ENCODE measurements around the gene ADGRL3. TPM values are rescaled to one million over a fixed set of nuclear protein-coding genes. Genes with fewer than 3 reads are reported as not detected.

ADGRL3 gene
- total RNA-seq: not detected

GRCh38 chr4:61200187-61200915 is at the start of gene ADGRL3:
Gene ADGRL3 (plus strand): TSS chr4:61200326.
- DNase-seq: peak; percentile 4
- Mint-ChIP-seq H3K27ac (no peak within 1 kb of the TSS), H3K36me3 (ENCODE audit: low read depth) (peaks cover 4% of the 10 kb centered on the region), H3K27me3 (peaks cover 44% of the 10 kb centered on the region), H3K4me3 (no peak within 1 kb of the TSS), H3K9me3 (ENCODE audit: low read depth) (no peaks in the 10 kb centered on the region), H3K4me1 (peaks cover 2% of the 10 kb centered on the region)
- ChIA-PET POLR2A (no interaction called here), CTCF (no interaction called here)
- ATAC-seq: no peak
- intact Hi-C loops (cut with DNase I, micrococcal nuclease): no loop called here

DNA sequence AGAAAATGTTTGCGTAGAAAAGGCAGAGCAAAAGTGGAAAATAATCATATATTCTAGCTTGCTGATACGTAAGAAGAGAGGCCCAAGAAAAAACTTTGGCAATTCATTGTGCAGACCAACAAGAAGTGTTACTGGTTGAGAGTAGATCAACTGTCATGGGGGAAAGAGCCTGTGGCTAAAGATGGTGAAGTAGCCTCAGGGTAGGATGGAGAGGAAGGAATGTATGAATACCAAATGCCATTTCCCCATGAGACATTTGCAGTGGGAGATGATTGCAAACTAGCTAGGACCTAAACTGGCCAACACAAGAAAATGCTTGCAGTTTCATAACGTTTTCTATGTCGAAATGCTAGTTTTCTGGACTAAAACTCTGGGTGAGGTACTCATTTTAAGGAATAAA is 47.7 kb upstream of the ADGRL3 start:
- CTCF ChIA-PET: no interaction called here
- intact Hi-C loops (cut with DNase I, micrococcal nuclease): no loop called here

DNA sequence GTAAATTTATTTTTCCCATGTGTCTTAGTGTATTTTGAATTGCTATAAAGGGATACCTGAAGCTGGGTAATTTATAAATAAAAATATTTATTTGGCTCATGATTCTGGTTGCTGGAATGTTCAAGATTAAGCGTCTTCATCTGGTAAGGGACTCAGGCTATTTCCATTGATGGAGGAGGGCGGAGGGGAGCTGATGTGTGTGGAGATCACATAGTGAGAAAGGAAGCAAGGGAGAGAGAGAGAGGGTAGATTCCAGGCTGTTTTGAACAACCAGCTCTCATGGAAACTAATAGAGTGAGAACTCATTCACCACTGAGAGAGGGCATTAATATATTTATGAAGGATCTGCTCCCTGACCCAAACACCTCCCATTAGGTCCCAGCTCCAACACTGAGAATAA is 39.6 kb upstream of the ADGRL3 start:
- no peak overlapping the region for H3K4me3 Mint-ChIP-seq
- DNase-seq (no peak), ATAC-seq (no peak)
- POLR2A ChIA-PET: no interaction called here
- no peaks in the 10 kb centered on the region for H3K27me3 Mint-ChIP-seq
- H3K27ac Mint-ChIP-seq: no peak overlapping the region
- CTCF ChIA-PET: interaction anchor here (0.5 kb wide), 1 partner anchor 9 kb away, joined by 4 read pairs; no protein-coding TSS in a partner anchor
- H3K9me3 Mint-ChIP-seq (ENCODE audit: low read depth): peaks cover 6% of the 10 kb centered on the region
- no peaks in the 10 kb centered on the region for H3K4me1 Mint-ChIP-seq
- H3K36me3 Mint-ChIP-seq (ENCODE audit: low read depth): no peaks in the 10 kb centered on the region
- intact Hi-C loops (cut with DNase I, micrococcal nuclease): no loop called here

More for the DNA sequence above, 47.7 kb upstream of the ADGRL3 start:
- Mint-ChIP-seq H3K36me3 (ENCODE audit: low read depth) (no peaks in the 10 kb centered on the region), H3K9me3 (ENCODE audit: low read depth) (peaks cover 2% of the 10 kb centered on the region), H3K4me3 (no peak overlapping the region), H3K27ac (no peak overlapping the region), H3K4me1 (no peaks in the 10 kb centered on the region), H3K27me3 (no peaks in the 10 kb centered on the region)
- ATAC-seq (no peak), DNase-seq (no peak)
- POLR2A ChIA-PET: no interaction called here

- POLR2A ChIA-PET: no interaction called here
These were observed 38.0 kb upstream of the ADGRL3 start for GRCh38 chr4:61162116-61162515.

DNA sequence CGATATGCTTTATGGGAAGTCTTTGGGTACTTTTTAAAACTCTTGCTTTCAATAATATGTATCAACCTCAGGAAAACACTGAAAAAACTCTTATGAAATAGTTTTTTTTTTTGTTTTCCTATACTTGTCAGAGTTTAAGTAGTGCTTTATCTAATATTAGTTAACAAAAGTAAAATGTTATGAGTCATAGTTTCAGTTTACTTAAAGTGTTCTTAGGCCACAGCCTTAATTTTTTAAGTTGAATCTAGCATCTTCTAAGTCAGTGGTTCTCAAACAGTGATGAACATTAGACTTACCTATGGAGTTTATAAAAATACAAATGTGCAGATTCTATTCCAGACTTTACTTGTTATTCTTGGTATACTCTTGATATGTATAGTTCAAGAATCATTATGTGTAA is 26.3 kb upstream of the ADGRL3 start:
- no peaks in the 10 kb centered on the region for H3K4me1 Mint-ChIP-seq
- intact Hi-C loops (cut with DNase I, micrococcal nuclease): no loop called here
- no peak overlapping the region for H3K27ac Mint-ChIP-seq
- H3K9me3 Mint-ChIP-seq (ENCODE audit: low read depth): no peaks in the 10 kb centered on the region
- CTCF ChIA-PET: no interaction called here
- H3K27me3 Mint-ChIP-seq: no peaks in the 10 kb centered on the region
- no peak for DNase-seq
- POLR2A ChIA-PET: no interaction called here
- ATAC-seq: no peak
- no peak overlapping the region for H3K4me3 Mint-ChIP-seq
- H3K36me3 Mint-ChIP-seq (ENCODE audit: low read depth): no peaks in the 10 kb centered on the region

More at GRCh38 chr4:61162116-61162515, 38.0 kb upstream of the ADGRL3 start:
- CTCF ChIA-PET: no interaction called here
- Mint-ChIP-seq H3K27me3 (no peaks in the 10 kb centered on the region), H3K27ac (no peak overlapping the region), H3K4me3 (no peak overlapping the region), H3K4me1 (no peaks in the 10 kb centered on the region), H3K36me3 (ENCODE audit: low read depth) (no peaks in the 10 kb centered on the region), H3K9me3 (ENCODE audit: low read depth) (peaks cover 8% of the 10 kb centered on the region)
- intact Hi-C loops (cut with DNase I, micrococcal nuclease): no loop called here
- DNase-seq (no peak), ATAC-seq (no peak)

DNA sequence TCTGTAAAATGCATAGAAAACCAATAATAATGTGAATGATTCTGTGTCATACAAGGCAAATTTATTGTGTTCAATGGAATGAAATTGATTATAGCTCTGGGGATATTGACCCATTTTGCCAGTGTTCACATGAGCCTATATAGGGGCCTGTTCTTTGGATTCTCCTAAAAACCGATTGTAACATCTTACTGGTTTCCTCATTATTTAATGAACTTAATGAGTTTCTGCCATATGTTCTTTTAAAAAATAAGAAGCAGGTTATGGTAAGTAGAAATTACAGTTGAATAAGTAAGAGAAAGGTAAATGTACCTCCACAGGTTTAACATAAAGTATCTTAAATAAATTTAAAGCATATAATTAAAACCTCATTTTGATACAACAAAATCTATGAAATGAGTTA is 24.6 kb upstream of the ADGRL3 start:
- H3K4me1 Mint-ChIP-seq: no peaks in the 10 kb centered on the region
- H3K27me3 Mint-ChIP-seq: no peaks in the 10 kb centered on the region
- no peaks in the 10 kb centered on the region for H3K9me3 Mint-ChIP-seq (ENCODE audit: low read depth)
- H3K27ac Mint-ChIP-seq: no peak overlapping the region
- H3K4me3 Mint-ChIP-seq: no peak overlapping the region
- intact Hi-C loops (cut with DNase I, micrococcal nuclease): no loop called here
- ChIA-PET POLR2A (no interaction called here), CTCF (no interaction called here)
- DNase-seq (no peak), ATAC-seq (no peak)
- no peaks in the 10 kb centered on the region for H3K36me3 Mint-ChIP-seq (ENCODE audit: low read depth)

DNA sequence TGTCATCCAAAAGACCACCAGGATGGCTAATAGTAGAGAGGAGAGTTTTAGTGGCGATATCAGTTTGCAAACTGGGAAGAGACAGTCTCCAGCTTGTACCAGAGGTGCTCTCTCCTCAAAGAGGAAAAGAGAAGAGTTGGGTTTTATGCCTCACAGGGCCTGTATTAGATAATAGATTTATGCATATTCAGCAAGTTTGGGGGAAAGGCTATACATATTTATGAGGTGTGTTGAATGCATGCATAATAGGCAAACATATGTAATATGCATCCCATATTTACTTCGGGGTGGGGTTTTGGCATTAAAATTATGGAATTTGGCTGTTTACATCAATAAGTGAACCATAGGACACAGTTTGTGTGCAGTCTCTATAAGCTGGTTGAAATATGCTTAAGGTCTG is 22.8 kb upstream of the ADGRL3 start:
- no peak overlapping the region for H3K4me3 Mint-ChIP-seq
- H3K27me3 Mint-ChIP-seq: no peaks in the 10 kb centered on the region
- H3K36me3 Mint-ChIP-seq (ENCODE audit: low read depth): no peaks in the 10 kb centered on the region
- DNase-seq (no peak), ATAC-seq (no peak)
- H3K27ac Mint-ChIP-seq: no peak overlapping the region
- H3K9me3 Mint-ChIP-seq (ENCODE audit: low read depth): no peaks in the 10 kb centered on the region
- H3K4me1 Mint-ChIP-seq: no peaks in the 10 kb centered on the region
- ChIA-PET CTCF (no interaction called here), POLR2A (no interaction called here)
- intact Hi-C loops (cut with DNase I, micrococcal nuclease): no loop called here

DNA sequence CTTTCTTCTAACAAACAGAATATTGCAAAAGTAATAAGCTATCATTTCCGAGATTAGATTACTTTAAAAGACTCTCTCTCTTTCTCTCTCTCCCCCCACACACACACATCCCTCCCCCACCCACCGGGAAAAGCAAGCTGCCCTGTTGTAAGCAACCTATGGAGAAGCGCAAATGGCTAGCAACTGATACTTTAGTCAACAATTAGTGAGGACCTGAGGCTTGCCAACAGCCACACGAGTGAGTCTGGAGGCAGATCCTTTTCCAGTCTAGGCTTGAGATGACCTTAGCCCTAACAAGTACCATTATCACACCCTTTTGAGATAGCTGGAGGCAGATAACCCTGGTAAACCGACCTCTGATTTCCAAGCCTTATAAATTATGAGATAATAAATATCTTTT is 19.7 kb upstream of the ADGRL3 start:
- Mint-ChIP-seq H3K9me3 (ENCODE audit: low read depth) (peaks cover 9% of the 10 kb centered on the region), H3K4me3 (no peak overlapping the region), H3K27me3 (no peaks in the 10 kb centered on the region), H3K27ac (no peak overlapping the region), H3K36me3 (ENCODE audit: low read depth) (no peaks in the 10 kb centered on the region), H3K4me1 (no peaks in the 10 kb centered on the region)
- CTCF ChIA-PET: no interaction called here
- POLR2A ChIA-PET: no interaction called here
- intact Hi-C loops (cut with DNase I, micrococcal nuclease): no loop called here
- ATAC-seq: no peak
- DNase-seq: no peak

GRCh38 chr4:61182915-61183314 is 17.2 kb upstream of the ADGRL3 start:
- no peaks in the 10 kb centered on the region for H3K36me3 Mint-ChIP-seq (ENCODE audit: low read depth)
- no peak overlapping the region for H3K4me3 Mint-ChIP-seq
- H3K27ac Mint-ChIP-seq: no peak overlapping the region
- no peak for ATAC-seq
- CTCF ChIA-PET: no interaction called here
- no peak for DNase-seq
- intact Hi-C loops (cut with DNase I, micrococcal nuclease): no loop called here
- no peaks in the 10 kb centered on the region for H3K27me3 Mint-ChIP-seq
- POLR2A ChIA-PET: no interaction called here
- no peaks in the 10 kb centered on the region for H3K4me1 Mint-ChIP-seq
- H3K9me3 Mint-ChIP-seq (ENCODE audit: low read depth): peaks cover 9% of the 10 kb centered on the region

- intact Hi-C loops (cut with DNase I, micrococcal nuclease): no loop called here
- POLR2A ChIA-PET: no interaction called here
These were observed 14.8 kb upstream of the ADGRL3 start for GRCh38 chr4:61185288-61185687.

GRCh38 chr4:61192392-61192791 is 7.7 kb upstream of the ADGRL3 start:
- peaks cover 9% of the 10 kb centered on the region for H3K9me3 Mint-ChIP-seq (ENCODE audit: low read depth)
- no peaks in the 10 kb centered on the region for H3K27me3 Mint-ChIP-seq
- DNase-seq (no peak), ATAC-seq (no peak)
- no peak overlapping the region for H3K4me3 Mint-ChIP-seq
- intact Hi-C loops (cut with DNase I, micrococcal nuclease): no loop called here
- no peaks in the 10 kb centered on the region for H3K4me1 Mint-ChIP-seq
- ChIA-PET CTCF (no interaction called here), POLR2A (no interaction called here)
- H3K36me3 Mint-ChIP-seq (ENCODE audit: low read depth): no peaks in the 10 kb centered on the region
- H3K27ac Mint-ChIP-seq: no peak overlapping the region

More at GRCh38 chr4:61185288-61185687, 14.8 kb upstream of the ADGRL3 start:
- Mint-ChIP-seq H3K27ac (no peak overlapping the region), H3K4me1 (no peaks in the 10 kb centered on the region), H3K27me3 (no peaks in the 10 kb centered on the region), H3K9me3 (ENCODE audit: low read depth) (peaks cover 15% of the 10 kb centered on the region), H3K36me3 (ENCODE audit: low read depth) (no peaks in the 10 kb centered on the region), H3K4me3 (no peak overlapping the region)
- no peak for DNase-seq
- CTCF ChIA-PET: interaction anchor here (0.7 kb wide), 1 partner anchor 38 kb away, joined by 3 read pairs; no protein-coding TSS in a partner anchor
- ATAC-seq: no peak

- DNase-seq: no peak
- peaks cover 3% of the 10 kb centered on the region for H3K27me3 Mint-ChIP-seq
- no peaks in the 10 kb centered on the region for H3K4me1 Mint-ChIP-seq
- no peak for ATAC-seq
- H3K9me3 Mint-ChIP-seq (ENCODE audit: low read depth): peaks cover 8% of the 10 kb centered on the region
- ChIA-PET POLR2A (no interaction called here), CTCF (no interaction called here)
- no peak overlapping the region for H3K27ac Mint-ChIP-seq
- intact Hi-C loops (cut with DNase I, micrococcal nuclease): no loop called here
- H3K4me3 Mint-ChIP-seq: no peak overlapping the region
- peaks cover 1% of the 10 kb centered on the region for H3K36me3 Mint-ChIP-seq (ENCODE audit: low read depth)
These were observed 6.3 kb upstream of the ADGRL3 start for GRCh38 chr4:61193863-61194262.

DNA sequence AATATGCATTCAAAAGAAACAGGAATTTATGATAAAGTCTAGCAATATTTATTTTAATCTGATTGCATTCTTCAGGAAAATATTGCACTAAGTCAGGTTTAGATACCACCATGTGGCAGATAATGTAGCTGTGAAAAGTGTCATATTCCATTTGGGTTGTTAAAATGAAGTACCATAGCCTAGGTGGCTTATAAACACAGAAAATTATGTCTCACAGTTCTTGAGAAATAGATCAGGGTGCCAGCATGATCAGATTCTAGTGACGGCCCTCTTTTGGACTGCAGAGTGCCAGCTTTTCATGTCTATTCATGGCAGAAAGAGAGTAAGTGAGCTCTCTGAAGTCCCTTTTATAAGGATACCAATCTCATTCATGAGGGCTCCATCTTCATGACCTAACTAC is 5.6 kb upstream of the ADGRL3 start:
- DNase-seq: no peak
- Mint-ChIP-seq H3K4me1 (no peaks in the 10 kb centered on the region), H3K27ac (no peak overlapping the region), H3K27me3 (peaks cover 10% of the 10 kb centered on the region), H3K9me3 (ENCODE audit: low read depth) (peaks cover 5% of the 10 kb centered on the region), H3K4me3 (no peak overlapping the region), H3K36me3 (ENCODE audit: low read depth) (peaks cover 2% of the 10 kb centered on the region)
- CTCF ChIA-PET: no interaction called here
- POLR2A ChIA-PET: no interaction called here
- ATAC-seq: no peak
- intact Hi-C loops (cut with DNase I, micrococcal nuclease): no loop called here
